ES-I3 (cell line): ENCODE measurements around the gene PATJ.
"Not testable (repeated sequence)": the region's sequence is repeated elsewhere in the genome, so short reads cannot be mapped to it uniquely, and the experiment has no call there.

Experiments used
- H3K36me3 ChIP-seq: 2 replicates; pipeline ENCODE4 v1.6.1; 2013; ENCODE audit warnings: mild to moderate bottlenecking, low read length, control low read depth, moderate library complexity; ENCODE audit not compliant: insufficient read depth
- H3K4me1 ChIP-seq: 2 replicates; pipeline ENCODE4 v1.6.1; 2013; ENCODE audit warnings: mild to moderate bottlenecking, control low read depth, low read length; ENCODE audit not compliant: insufficient read depth
- H3K9ac ChIP-seq: 2 replicates; pipeline ENCODE4 v1.6.1; 2013; ENCODE audit warnings: low read depth, mild to moderate bottlenecking, low read length, moderate library complexity
- H3K9me3 ChIP-seq: 2 replicates; pipeline ENCODE4 v1.6.1; 2013; ENCODE audit warnings: mild to moderate bottlenecking, low read length, moderate library complexity; ENCODE audit not compliant: control insufficient read depth, insufficient read depth

Gene PATJ

GRCh38 chr1:62170380-62170779, 428.1 kb downstream of the PATJ start:
- not testable (repeated sequence) for H3K9ac ChIP-seq, H3K9me3 ChIP-seq, H3K36me3 ChIP-seq, H3K4me1 ChIP-seq

- Histone ChIP-seq H3K9me3 (no peaks in the 10 kb centered on the region), H3K4me1 (peaks cover 20% of the 10 kb centered on the region), H3K36me3 (no peaks in the 10 kb centered on the region), H3K9ac (no peak overlapping the region)
Measured at GRCh38 chr1:62175568-62176179, 433.4 kb downstream of the PATJ start.

- Histone ChIP-seq H3K4me1 (peaks cover 29% of the 10 kb centered on the region), H3K36me3 (no peaks in the 10 kb centered on the region), H3K9ac (no peak overlapping the region), H3K9me3 (no peaks in the 10 kb centered on the region)
Measured at GRCh38 chr1:62176597-62177312, 434.5 kb downstream of the PATJ start.

GRCh38 chr1:62177621-62178020, 435.3 kb downstream of the PATJ start:
- Histone ChIP-seq H3K36me3 (no peaks in the 10 kb centered on the region), H3K9ac (no peak overlapping the region), H3K4me1 (peaks cover 38% of the 10 kb centered on the region), H3K9me3 (no peaks in the 10 kb centered on the region)

- Histone ChIP-seq H3K36me3 (no peaks in the 10 kb centered on the region), H3K9ac (no peak overlapping the region), H3K4me1 (peaks cover 45% of the 10 kb centered on the region), H3K9me3 (no peaks in the 10 kb centered on the region)
Measured at GRCh38 chr1:62178372-62178771, 436.1 kb downstream of the PATJ start.

DNA sequence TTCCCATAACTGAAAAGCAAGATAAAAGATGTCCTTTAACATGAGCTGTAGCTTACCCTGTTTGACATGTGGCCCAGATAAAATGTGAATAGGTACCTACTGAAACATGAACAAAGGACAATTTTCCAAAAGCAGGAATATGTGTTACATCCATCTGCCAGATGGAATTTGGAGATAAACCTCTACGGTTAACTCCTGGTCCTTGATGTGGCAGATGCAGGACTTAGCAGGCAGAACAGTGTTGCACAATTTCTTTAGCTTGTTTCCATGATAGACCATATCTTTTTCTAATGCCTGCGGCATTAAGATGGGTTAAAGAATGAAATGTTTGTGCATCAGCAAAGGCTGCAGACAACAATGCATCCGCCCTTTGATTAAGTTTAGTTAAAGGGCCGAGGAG, 437.8 kb downstream of the PATJ start:
- peaks cover 51% of the 10 kb centered on the region for H3K4me1 ChIP-seq
- H3K9me3 ChIP-seq, H3K9ac ChIP-seq, H3K36me3 ChIP-seq: not testable (repeated sequence)

GRCh38 chr1:62180639-62181038, 438.4 kb downstream of the PATJ start:
- Histone ChIP-seq H3K9ac (no peak overlapping the region), H3K4me1 (peaks cover 47% of the 10 kb centered on the region), H3K9me3 (no peaks in the 10 kb centered on the region), H3K36me3 (no peaks in the 10 kb centered on the region)

- Histone ChIP-seq H3K9me3 (no peaks in the 10 kb centered on the region), H3K4me1 (peaks cover 47% of the 10 kb centered on the region), H3K36me3 (no peaks in the 10 kb centered on the region), H3K9ac (no peak overlapping the region)
Measured at GRCh38 chr1:62181532-62181931, 439.3 kb downstream of the PATJ start.

- H3K9ac ChIP-seq = not testable (repeated sequence)
- H3K4me1 ChIP-seq = peaks cover 41% of the 10 kb centered on the region
Measured at GRCh38 chr1:62182157-62182556, 439.9 kb downstream of the PATJ start.

GRCh38 chr1:62183164-62184020, 441.1 kb downstream of the PATJ start:
- H3K9ac ChIP-seq = peak overlapping the region; percentile 8; the same call in 1 of the 2 replicates
- H3K4me1 ChIP-seq = peaks cover 41% of the 10 kb centered on the region
- H3K36me3 ChIP-seq, H3K9me3 ChIP-seq: not testable (repeated sequence)

More at GRCh38 chr1:62182157-62182556, 439.9 kb downstream of the PATJ start:
- not testable (repeated sequence) for H3K9me3 ChIP-seq, H3K36me3 ChIP-seq

DNA sequence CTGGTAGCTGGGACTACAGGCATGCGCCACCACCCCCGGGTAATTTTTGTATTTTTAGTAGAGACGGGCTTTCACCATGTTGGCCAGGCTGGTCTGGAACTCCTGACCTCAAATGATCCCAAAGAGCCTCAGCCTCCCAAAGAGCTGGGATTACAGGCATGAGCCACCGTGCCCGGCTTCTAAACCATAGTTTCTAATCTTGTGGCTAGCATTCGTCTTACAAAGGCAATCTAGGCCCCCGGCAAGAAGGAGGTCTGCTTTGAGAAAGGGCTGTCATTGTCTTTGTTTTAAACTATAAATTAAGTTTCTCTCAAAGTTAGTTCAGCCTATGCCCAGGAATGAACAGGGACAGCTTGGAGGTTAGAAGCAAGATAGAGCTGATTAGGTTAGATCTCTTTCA, 442.1 kb downstream of the PATJ start:
- Histone ChIP-seq H3K9ac (no peak overlapping the region), H3K36me3 (no peaks in the 10 kb centered on the region), H3K4me1 (peaks cover 41% of the 10 kb centered on the region), H3K9me3 (no peaks in the 10 kb centered on the region)

DNA sequence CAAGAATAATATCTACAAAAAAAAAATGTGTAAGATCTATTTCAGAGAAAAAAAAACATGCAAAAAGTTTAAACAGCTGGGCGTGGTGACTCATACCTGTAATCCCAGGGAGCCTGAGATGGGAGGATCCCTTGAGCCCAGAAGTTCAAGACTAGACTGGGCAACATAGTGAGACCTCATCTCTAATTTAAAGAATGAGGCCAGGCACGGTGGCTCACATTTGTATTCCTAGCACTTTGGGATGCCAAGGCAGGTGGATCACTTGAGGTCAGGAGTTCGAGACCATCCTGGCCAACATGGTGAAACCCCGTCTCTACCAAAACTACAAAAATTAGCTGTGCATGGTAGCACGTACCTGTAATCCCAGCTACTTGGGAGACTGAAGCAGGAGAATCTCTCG, 443.0 kb downstream of the PATJ start:
- peaks cover 35% of the 10 kb centered on the region for H3K4me1 ChIP-seq
- H3K9me3 ChIP-seq, H3K9ac ChIP-seq, H3K36me3 ChIP-seq: not testable (repeated sequence)

- no peaks in the 10 kb centered on the region for H3K36me3 ChIP-seq
- no peaks in the 10 kb centered on the region for H3K9me3 ChIP-seq
- no peak overlapping the region for H3K9ac ChIP-seq
- peaks cover 31% of the 10 kb centered on the region for H3K4me1 ChIP-seq
Measured at GRCh38 chr1:62185677-62186076, 443.4 kb downstream of the PATJ start.

DNA sequence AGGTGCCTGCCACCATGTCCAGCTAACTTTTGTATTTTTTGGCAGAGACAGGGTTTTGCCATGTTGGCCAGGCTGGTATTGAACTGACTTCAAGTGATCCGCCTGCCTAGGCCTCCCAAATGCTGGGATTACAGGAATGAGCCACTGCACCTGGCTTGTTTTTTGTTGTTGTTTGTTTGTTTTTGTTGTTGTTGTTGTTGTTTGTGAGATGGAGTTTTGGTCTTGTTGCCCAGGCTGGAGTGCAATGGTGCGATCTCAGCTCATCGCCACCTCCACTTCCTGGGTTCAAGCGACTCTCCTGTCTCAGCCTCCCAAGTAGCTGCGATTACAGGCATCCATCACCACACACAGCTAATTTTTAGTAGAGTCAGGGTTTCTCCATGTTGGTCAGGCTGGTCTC, 445.3 kb downstream of the PATJ start:
- peaks cover 17% of the 10 kb centered on the region for H3K4me1 ChIP-seq
- H3K9ac ChIP-seq = no peak overlapping the region
- H3K36me3 ChIP-seq = no peaks in the 10 kb centered on the region
- no peaks in the 10 kb centered on the region for H3K9me3 ChIP-seq

- Histone ChIP-seq H3K36me3 (no peaks in the 10 kb centered on the region), H3K9me3 (no peaks in the 10 kb centered on the region), H3K9ac (no peak overlapping the region), H3K4me1 (peaks cover 12% of the 10 kb centered on the region)
Measured at GRCh38 chr1:62188111-62188510, 445.8 kb downstream of the PATJ start.
